ENCODE data around the gene NME7. TPM values are rescaled to one million over a fixed set of nuclear protein-coding genes. Genes with fewer than 3 reads are reported as not detected.
"Not testable (repeated sequence)": the region's sequence is repeated elsewhere in the genome, so short reads cannot be mapped to it uniquely, and the experiment has no call there.

NME7 gene
- total RNA-seq, 1 experiment from 2014 or later, result 67.1 TPM

DNA sequence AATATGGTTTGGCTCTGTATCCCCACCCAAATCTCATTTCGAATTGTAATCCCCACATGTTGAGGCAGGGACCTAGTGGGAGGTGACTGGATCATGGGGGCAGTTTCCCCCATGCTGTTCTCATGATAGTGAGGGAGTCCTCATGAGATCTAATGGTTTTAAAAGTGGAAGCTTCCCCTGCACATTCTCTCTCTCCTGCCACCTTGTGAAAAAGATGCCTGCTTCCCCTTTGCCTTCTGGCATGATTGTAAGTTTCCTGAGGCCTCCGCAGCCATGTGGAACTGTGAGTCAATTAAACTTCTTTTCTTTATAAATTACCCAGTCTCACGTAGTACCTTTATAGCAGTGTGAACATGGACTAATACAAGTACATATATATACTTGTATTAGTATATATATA is 25.5 kb downstream of the NME7 start:
- not testable (repeated sequence) for DNase-seq (ENCODE audit: low read depth)

DNA sequence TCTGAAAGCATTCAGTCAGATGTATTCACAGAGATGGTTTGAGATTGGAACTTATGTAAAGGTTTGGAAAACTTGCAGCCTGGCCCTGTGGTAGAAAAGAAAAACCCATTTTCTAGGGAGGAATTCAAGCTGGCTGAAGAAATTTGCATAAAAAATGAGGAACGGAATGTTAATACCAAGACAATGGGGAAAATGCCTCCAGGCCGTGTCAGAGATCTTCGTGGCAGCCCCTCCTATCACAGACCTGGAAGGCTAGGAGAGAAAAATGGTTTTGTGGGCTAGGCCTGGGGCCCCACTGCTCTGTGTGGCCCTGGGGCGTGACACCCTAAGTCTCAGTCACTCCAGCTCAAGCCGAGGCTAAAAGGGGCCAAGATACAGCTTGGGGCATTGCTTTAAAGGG is 26.7 kb downstream of the NME7 start:
- DNase-seq (ENCODE audit: low read depth), result no peak

DNA sequence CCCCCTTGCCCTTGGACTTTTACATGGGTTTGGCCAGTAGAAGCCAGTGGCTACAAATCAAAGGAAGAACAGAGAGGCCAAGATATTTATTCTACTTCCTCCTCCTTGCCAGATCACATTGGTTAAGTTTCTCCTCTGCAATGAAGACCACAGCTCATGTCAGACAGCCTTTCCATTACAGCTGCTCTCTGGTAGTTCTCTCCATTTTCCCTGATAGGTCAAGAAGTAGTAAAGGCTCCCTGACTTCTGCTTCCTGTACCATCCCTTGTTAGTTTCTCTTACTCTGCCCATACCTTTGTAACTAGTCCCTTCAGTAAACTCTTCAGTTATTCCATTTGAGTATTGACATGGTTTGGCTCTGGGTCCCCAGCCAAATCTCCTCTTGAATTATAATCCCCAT is 27.8 kb downstream of the NME7 start:
- no peak for DNase-seq (ENCODE audit: low read depth)

DNA sequence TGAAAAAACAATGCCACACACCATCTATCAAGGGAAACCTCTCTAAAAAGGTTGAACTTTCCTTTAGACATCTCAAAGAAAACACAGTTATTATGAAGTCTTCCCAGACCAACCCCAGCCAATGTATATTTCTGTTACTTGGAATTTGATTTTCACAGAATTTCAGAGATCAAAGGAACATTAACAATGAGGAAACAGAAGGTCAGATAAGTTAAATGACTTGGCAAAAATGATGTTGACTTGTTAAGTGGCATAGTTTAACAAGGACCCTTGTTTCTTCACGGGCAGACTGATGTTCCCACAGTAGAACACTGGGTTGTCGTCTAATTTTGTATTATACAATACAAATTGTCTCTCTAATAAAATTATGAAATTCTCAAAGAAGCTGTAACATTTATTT is 29.0 kb downstream of the NME7 start:
- DNase-seq (ENCODE audit: low read depth), result no peak

DNA sequence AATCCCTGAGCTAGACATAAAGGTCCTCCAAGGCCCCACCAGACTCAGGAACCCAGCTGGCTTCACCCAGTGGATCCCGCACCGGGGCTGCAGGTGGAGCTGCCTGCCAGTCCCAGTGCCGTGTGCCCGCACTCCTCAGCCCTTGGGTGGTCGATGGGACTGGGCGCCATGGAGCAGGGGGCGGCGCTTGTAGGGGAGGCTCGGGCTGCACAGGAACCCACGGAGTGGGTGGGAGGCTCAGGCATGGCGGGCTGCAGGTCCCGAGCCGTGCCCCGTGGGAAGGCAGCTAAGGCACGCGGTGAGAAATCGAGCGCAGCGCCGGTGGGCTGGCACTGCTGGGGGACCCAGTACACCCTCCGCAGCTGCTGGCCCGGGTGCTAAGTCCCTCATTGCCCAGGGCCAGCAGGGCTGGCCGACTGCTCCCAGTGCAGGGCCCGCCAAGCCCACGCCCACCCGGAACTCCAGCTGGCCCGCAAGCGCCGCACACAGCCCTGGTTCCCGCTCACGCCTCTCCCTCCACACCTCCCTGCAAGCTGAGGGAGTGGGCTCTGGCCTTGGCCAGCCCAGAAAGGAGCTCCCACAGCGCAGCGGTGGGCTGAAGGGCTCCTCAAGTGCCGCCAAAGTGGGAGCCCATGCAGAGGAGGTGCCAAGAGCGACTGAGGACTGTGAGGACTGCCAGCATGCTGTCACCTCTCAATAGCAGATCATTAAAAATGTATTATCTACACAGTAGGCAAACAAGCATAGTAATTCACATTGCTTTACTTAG is 30.5 kb downstream of the NME7 start:
- not testable (repeated sequence) for DNase-seq (ENCODE audit: low read depth)

DNA sequence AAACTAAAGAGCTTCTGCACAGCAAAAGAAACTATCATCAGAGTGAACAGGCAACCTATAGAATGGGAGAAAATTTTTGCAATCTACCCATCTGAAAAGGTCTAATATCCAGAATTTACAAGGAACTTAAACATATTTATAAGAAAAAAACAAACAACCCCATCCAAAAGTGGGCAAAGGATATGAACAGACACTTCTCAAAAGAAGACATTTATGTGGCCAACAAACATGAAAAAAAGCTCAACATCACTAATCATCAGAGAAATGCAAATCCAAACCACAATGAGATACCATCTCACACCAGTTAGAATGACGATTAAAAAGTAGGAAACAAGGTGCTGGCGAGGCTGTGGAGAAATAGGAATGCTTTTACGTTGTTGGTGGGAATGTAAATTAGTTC is 32.9 kb downstream of the NME7 start:
- not testable (repeated sequence) for DNase-seq (ENCODE audit: low read depth)

DNA sequence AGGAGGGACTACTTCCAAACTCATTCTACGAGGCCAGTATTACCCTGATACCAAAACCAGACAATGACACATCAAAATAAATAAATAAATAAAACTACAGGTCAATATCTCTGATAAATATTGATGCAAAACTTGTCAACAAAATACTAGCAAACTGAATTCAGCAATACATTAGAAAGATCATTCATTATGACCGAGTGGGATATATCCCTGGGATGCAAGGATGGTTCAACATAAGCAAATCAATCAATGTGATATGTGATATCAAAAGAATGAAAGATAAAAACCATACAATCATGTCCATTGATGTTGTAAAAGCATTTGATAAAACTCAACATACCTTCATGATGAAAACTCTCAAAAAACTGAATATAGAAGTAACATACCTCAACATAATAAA is 36.7 kb downstream of the NME7 start:
- no peak for DNase-seq (ENCODE audit: low read depth)

DNA sequence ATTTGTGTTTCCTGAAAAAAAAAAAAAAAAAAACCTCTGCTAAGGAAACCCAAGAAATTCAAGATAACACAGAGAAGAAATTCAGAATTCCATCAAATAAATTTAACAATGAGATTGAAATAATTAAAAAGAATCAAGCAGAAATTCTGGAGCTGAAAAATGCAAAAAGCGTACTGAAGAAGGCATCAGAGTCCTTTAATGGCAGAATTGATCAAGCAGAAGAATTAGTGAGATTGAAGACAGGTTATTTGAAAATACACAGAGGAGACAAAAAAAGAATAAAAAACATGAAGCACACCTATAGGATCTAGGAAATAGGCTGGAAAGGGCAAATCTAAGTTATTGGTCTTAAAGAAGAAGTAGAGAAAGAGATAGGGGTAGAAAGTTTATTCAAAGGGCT is 38.2 kb downstream of the NME7 start:
- DNase-seq (ENCODE audit: low read depth), result no peak

DNA sequence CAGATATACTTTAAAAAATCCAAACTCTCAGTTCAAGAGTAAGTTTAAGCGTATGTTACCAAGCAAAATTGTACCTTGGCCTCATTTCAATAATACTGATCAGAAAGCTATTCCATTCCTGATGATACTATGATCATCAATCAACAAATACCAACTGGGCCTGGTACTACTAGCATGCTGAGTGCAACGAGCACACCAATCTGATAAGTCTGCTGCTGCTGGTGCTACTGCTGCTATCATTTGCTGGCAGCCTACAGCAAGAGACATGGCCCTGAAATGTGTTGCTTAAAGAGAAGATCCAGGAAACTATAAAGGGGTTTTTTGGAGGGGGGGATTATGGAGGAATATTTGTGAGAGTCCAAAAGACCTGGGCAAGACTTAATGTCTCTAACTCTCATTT is 39.7 kb downstream of the NME7 start:
- DNase-seq (ENCODE audit: low read depth), result no peak

DNA sequence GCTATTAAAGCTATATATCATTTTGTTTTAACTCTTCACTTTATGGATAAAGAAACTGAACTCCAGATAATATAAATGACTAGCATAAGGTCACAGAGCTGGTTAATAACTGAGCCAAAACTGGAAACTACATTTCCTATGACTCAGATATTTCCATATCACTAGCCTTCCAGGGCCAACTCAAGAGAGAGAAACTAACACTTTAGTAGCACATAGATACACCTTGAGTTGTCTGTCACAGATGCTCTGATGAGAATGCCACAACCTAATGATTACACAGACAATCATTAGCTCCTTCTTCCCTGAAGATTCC is 40.7 kb downstream of the NME7 start:
- peak; percentile 19 for DNase-seq (ENCODE audit: low read depth)

DNA sequence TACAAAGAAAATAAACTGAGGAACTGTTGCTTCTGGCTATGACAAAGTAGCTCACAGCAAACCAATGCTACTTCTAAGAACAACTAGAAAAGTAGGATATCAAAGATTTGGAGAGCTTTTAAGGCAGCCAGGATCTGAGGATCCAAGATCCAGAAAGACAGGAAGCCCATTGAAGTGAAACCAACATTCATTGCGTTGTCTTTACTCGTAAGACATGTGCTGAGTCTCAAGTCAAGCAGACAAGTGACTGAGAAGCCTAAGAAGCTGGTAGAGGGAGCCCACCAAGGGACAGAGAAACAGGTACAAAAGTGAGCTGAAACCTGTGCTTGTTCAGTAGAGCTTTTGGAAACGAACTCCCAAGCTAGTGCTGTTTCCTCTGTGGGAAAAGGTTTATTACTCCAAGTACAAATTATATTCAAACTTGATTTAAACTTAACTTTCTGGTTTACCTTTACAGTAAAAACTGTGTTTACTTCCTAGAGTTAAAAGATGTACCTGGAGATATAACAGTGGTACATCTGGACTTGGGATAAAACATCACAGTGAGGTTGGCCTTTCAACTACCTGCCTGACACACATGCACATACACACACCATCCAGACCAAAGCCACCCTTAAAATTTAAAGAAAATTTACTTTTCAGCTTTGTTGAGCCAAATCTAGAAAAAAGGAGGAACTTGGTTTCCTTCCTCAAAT is 41.2 kb downstream of the NME7 start:
- no peak for DNase-seq (ENCODE audit: low read depth)

DNA sequence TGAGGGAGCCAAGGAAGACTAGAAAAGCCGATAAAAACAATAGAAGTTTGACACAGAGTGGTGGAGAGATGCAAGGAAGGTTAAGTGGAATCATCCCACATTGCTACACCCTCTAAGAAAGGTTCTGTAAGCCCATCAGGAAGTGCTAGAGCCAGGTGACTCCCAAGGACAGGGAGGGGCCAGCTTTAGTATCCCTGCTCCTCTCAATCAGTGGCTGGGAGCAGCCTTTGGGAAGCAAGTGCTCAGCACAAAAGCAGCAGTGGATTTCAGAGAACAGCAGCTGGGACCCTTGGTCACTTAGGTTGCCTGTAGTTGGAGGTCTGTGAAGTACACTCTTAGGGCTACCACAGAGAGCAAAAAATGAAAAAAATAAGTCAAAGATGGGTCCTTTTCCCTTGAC is 42.5 kb downstream of the NME7 start:
- no peak for DNase-seq (ENCODE audit: low read depth)

DNA sequence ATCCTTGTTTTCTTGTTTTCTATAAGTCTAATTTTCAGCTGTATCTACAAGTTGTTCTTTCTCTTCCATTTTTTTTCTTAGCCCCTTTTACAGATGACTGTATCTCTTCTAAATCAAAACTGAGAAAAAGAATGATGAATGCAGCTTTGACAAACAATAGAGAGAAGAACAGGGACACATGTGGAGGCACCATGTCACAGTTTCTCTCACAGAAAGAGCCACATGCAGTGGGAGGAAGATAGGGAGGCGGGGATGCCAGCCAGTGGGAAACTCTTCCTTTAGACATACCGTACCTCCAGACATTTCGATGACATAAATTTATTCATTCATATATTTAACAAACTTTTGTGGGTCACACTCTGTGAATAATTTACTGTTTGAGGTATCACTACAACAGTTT is 45.5 kb downstream of the NME7 start:
- DNase-seq (ENCODE audit: low read depth), result no peak

DNA sequence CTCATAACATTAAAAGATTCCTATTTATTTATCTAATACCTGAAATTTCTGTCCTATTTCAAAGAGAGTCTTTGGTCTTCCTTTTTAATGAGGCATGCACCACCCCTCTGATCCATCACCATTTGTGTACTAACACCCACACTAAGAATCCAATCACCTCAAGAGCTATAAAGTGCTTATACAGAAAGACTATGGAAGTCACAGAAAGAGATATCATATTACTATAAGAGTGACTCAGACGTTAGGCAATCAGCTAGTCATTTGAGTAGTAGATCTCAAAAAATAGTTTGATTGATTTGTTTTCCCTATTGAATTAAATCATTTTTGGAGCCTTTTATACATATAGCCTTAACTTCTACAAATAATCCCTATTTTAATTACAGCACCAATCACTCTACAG is 46.1 kb downstream of the NME7 start:
- DNase-seq (ENCODE audit: low read depth), result peak; percentile 19

DNA sequence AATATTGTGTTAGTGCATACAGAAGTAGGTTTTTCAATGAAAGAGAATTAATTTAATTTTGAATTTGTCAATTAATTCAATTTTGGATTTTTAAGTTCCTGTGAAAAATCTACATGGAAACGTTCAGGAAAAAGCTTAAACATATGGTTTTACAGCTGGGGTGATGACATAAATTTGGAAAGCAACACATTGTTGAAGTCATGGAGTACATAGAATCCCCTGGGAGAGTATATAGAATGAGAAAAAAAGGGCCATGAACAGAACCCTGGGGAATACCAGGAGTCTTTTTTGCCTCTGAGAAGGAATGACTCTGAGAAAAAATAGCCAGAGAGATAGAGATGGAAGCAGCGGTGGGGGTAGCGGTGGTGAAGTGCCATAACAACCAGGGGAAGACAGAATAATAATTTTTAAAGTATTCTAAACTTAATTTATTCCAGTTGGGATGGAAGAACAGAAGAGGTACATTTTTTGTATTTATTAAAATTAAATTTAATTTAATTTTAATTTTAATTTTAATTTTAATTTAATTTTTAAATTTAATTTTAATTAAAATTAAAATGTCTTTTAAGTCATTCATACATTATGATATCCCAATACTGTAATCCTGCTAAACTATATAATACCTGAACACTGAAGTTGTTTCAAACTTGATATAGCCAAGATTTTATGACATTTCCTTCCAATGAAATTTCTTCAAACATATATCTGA is 48.9 kb downstream of the NME7 start:
- DNase-seq (ENCODE audit: low read depth), result no peak

DNA sequence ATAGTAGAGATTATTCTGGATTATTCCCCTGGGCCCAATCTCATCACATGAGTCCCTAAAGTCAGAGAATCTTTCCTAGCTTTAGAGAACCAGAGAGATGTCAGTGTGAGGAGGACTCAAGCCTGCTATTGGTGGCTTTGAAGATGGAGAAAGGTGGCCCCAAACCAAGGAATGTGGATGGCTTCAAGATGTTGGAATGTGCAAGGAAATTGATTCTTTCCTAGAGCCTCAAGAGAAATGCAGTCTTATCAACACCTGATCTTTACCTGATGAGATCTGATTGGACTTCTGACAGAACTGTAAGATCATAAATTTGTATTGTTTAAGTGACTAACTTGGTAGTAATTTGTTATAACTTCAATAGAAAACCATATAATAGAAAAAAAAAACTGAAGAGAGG is 51.0 kb downstream of the NME7 start:
- no peak for DNase-seq (ENCODE audit: low read depth)

DNA sequence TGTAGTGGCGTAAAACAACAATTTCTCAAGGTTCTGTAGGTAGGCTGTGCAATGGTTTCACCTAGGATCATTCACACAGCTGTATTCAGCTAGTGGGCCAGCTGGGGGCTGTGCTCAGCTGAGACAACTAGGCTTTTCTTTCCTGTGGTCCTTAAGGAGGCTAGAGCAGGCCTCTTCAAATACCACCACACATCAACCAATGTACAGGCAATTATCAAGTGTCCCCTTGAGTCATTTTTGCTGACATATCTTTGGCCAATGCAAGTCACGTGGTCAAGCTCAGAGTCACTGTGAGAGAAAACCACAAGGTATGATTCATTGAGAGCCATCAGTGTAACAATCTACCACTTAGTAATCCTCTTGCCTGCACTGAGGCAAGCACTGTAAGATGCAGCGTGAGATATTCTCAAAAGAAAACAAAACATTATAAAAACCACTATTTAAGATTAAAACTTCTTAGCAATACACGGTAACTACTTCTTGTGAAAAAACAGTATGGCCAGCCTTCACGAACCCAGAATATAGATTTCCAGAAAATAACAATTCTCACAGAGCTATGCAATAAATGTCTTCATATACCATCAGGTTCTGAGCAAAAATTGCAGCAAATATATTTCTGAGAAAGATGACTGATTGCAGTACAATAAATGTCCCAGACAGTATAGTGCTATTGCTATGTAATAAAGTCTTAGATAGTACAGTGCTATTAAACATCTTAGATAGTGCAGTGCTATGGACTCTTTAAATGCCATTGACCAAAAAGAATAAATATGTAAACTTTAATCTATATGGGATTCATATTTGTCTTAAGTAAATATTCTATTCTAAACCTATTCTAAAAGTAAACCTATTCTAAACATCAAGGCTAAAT is 55.3 kb downstream of the NME7 start:
- peak; percentile 95 for DNase-seq (ENCODE audit: low read depth)

DNA sequence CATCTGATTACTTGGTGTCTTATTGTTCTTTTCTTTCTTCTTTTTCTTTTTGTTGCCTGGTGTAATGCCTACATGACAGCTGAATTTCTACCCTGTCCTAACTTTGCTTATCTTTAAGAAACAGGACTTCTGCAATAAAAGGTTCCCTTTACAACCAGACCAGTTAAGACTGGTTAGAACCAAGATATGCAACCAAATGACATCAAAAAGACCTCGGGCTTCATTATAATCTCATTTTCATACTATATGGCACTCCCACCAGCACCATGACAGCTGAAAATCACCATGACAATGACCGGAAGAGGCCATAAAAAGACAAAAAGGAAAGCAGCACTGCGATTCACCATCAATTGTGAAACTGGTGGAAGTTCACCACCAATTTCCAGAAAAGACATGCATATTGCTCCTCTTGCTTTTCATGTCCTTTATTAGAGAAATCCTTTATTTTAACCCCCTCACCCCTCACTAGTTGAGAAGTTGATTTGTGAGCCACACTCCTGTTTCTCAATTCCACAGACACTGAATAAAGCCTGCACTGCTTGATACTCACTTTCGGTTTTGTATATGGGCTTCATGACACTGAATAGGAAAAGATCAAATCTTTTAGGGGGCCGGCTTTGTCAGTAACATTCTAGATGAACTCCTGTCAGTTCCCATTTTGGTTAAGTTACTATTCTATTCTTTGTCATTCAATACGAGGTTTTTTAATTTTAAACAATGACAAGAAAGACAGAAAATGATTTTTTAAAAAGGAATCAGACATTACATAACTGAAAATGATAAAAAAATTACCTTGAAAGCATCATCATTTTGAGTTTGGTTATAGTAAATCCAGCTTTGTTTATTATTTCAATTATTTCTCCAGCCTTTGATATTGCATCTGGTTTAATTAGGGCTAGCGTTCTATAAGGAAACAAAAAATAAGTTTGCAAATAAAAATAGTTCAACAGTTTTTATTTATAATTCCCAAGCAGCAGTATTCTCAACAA is 58.1 kb downstream of the NME7 start:
- DNase-seq (ENCODE audit: low read depth), result no peak

DNA sequence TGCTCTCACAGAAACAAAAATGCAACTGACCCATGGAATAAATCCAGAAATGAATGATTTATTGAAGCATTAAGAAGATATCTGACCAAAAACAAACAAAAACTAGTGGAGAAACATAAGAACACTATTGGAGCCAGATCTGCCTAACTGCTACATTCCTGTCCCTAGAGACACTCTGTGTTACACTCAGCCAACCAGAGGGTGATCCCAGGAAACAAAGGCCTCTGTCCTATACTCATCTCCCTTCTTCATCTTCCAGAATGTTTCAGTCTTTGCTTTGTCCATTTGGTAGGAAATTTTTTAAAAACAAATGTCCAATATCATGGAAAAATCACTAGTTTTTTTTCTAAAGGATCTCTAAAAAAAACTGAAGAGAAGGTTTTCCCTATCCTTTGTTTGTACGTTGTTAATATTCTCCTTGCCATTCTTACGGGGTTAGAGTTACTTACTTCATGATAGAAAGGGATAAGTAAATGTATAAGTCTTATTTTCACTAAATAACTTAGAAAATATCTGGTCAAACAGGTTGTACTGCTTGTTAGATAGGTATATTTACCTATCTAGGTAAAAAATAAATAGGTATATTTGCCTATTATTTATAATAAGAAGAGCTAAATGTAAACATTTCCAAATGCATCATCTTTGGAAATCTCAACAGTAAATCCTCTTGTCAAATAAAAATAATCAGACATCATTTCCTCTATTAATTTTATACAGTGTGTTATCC is 59.1 kb downstream of the NME7 start:
- no peak for DNase-seq (ENCODE audit: low read depth)

DNA sequence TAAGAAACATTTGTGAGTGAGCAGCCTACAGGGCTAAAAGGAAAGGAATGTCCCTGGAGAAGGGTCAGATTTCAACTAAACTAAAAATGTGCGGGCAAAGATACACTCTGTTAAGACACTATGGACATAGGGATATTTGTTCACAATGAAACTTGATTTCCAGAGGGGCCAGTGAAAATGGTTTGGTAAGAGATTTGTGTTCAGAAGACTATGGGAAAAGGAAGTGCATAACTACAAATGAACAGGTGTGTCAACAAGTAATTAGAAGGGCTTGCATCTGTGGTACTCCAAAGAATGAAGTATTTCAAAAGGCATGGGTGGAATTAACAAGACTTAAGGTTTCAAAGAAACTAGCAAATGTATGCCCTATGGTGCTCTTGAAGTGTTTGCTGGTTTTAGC is 60.4 kb downstream of the NME7 start:
- DNase-seq (ENCODE audit: low read depth), result no peak
